WTC11 (cell line): Measurements from ENCODE around the gene GSK3B. TPM values are rescaled to one million over a fixed set of nuclear protein-coding genes. Genes with fewer than 3 reads are reported as not detected.

Experiments used
- ATAC-seq: fragments of 200-7000 bp; cut with Tn5 transposase; 2 replicates; pipeline ENCODE4 v1.10.0; 2021; ENCODE audit warnings: mild to moderate bottlenecking, moderate library complexity
- CTCF ChIA-PET: fragments of 300-600 bp; sonication (Branson Sonifier 250); formaldehyde crosslinking; loops from one replicate; lab custom pipeline; 2021; ENCODE audit warnings: antibody characterized with exemption; lab: Charles Lee
- POLR2A ChIA-PET: fragments of 350-600 bp; sonication (Branson Sonifier 250); formaldehyde crosslinking; loops from one replicate; lab custom pipeline; 2021; ENCODE audit warnings: antibody characterized with exemption; lab: Charles Lee
- DNase-seq: peaks from one replicate; pipeline ENCODE4 v3.0.0; 2021; ENCODE audit warnings: low spot score
- H3K27ac Mint-ChIP-seq: 2 replicates; pipeline ENCODE4 v1.8.0; 2021; ENCODE audit warnings: mixed read lengths
- H3K27me3 Mint-ChIP-seq: 2 replicates; pipeline ENCODE4 v1.8.0; 2021; ENCODE audit warnings: low read depth, mild to moderate bottlenecking, moderate library complexity, mixed read lengths
- H3K36me3 Mint-ChIP-seq: 2 replicates; pipeline ENCODE4 v1.8.0; 2021; ENCODE audit warnings: mixed read lengths
- H3K4me1 Mint-ChIP-seq: 2 replicates; pipeline ENCODE4 v1.8.0; 2022; ENCODE audit warnings: mixed read lengths
- H3K4me3 Mint-ChIP-seq: 2 replicates; pipeline ENCODE4 v1.8.0; 2021; ENCODE audit warnings: mild to moderate bottlenecking, moderate library complexity, mixed read lengths
- H3K9me3 Mint-ChIP-seq: 2 replicates; pipeline ENCODE4 v1.8.0; 2021; ENCODE audit warnings: mixed read lengths
- CTCF ChIP-seq: fragments of 200-600 bp; IDR thresholded peaks from 2 replicates; pipeline ENCODE4 v1.8.0; 2022; ENCODE audit warnings: antibody characterized with exemption
- FOXJ3 ChIP-seq: sonication (generic); formaldehyde crosslinking; IDR thresholded peaks from 2 replicates; pipeline ENCODE4 v1.9.0; 2021; ENCODE audit warnings: missing genetic modification reagents, mild to moderate bottlenecking, borderline replicate concordance
- FOXK1 ChIP-seq: sonication (generic); formaldehyde crosslinking; IDR thresholded peaks from 2 replicates; pipeline ENCODE4 v1.8.0; 2022; ENCODE audit warnings: mild to moderate bottlenecking, moderate library complexity, missing genetic modification reagents
- FOXP1 ChIP-seq: sonication (generic); formaldehyde crosslinking; IDR thresholded peaks from 2 replicates; pipeline ENCODE4 v1.8.0; 2022; ENCODE audit warnings: missing genetic modification reagents, mild to moderate bottlenecking, moderate library complexity, borderline replicate concordance
- JUN ChIP-seq: sonication (generic); formaldehyde crosslinking; IDR thresholded peaks from 2 replicates; pipeline ENCODE4 v1.8.0; 2023; ENCODE audit warnings: mild to moderate bottlenecking, missing genetic modification reagents
- NR2C2 ChIP-seq: sonication (generic); formaldehyde crosslinking; IDR thresholded peaks from 2 replicates; pipeline ENCODE4 v1.8.0; 2022; ENCODE audit warnings: mild to moderate bottlenecking, missing genetic modification reagents
- RELA ChIP-seq: sonication (generic); formaldehyde crosslinking; IDR thresholded peaks from 2 replicates; pipeline ENCODE4 v1.8.1; 2022; ENCODE audit warnings: missing genetic modification reagents, mild to moderate bottlenecking, borderline replicate concordance
- RORB ChIP-seq: fragments of 250-450 bp; sonication (Bioruptor Pico); IDR thresholded peaks from 2 replicates; pipeline ENCODE4 v1.9.0; 2021; ENCODE audit warnings: mild to moderate bottlenecking
- SMAD3 ChIP-seq: sonication (generic); formaldehyde crosslinking; IDR thresholded peaks from 2 replicates; pipeline ENCODE4 v1.8.0; 2022; ENCODE audit warnings: missing genetic modification reagents, mild to moderate bottlenecking, borderline replicate concordance
- TP53 ChIP-seq: sonication (generic); formaldehyde crosslinking; IDR thresholded peaks from 2 replicates; pipeline ENCODE4 v1.8.1; 2023; ENCODE audit warnings: mild to moderate bottlenecking, missing genetic modification reagents
- ZBTB21 ChIP-seq: sonication (generic); formaldehyde crosslinking; IDR thresholded peaks from 2 replicates; pipeline ENCODE4 v1.8.1; 2023; ENCODE audit warnings: mild to moderate bottlenecking, missing genetic modification reagents, borderline replicate concordance
- ZNF138 ChIP-seq: sonication (generic); formaldehyde crosslinking; conservative IDR thresholded peaks from 2 replicates; pipeline ENCODE4 v1.8.1; 2022; ENCODE audit warnings: mild to moderate bottlenecking, moderate library complexity, missing genetic modification reagents
- total RNA-seq: library from RNA; stranded (reverse); gene quantifications from 3 replicates; pipeline ENCODE4 v1.2.3, GENCODE V29; 2021
- TF ChIP-seq, protein P1 (sequence below): fragments of 250-450 bp; sonication (Bioruptor Pico); IDR thresholded peaks from 2 replicates; pipeline ENCODE4 v1.8.0; 2021; ENCODE audit warnings: mild to moderate bottlenecking
- TF ChIP-seq, protein P2 (sequence below): sonication (generic); formaldehyde crosslinking; IDR thresholded peaks from 2 replicates; pipeline ENCODE4 v1.8.0; 2022; ENCODE audit warnings: mild to moderate bottlenecking, missing genetic modification reagents
- TF ChIP-seq, protein P3 (sequence below): sonication (generic); formaldehyde crosslinking; IDR thresholded peaks from 2 replicates; pipeline ENCODE4 v1.8.1; 2023; ENCODE audit warnings: mild to moderate bottlenecking, missing genetic modification reagents, borderline replicate concordance
- TF ChIP-seq, protein P4 (sequence below): fragments of 250-450 bp; sonication (Bioruptor Pico); IDR thresholded peaks from 2 replicates; pipeline ENCODE4 v2.1.2; 2022; ENCODE audit warnings: mild to moderate bottlenecking, moderate library complexity
- TF ChIP-seq, protein P5 (sequence below): sonication (generic); formaldehyde crosslinking; conservative IDR thresholded peaks from 2 replicates; pipeline ENCODE4 v1.8.1; 2023; ENCODE audit warnings: mild to moderate bottlenecking, low read depth, missing genetic modification reagents, moderate library complexity

Gene GSK3B
- total RNA-seq, 1 experiment from 2014 or later, result 48.9 TPM

DNA sequence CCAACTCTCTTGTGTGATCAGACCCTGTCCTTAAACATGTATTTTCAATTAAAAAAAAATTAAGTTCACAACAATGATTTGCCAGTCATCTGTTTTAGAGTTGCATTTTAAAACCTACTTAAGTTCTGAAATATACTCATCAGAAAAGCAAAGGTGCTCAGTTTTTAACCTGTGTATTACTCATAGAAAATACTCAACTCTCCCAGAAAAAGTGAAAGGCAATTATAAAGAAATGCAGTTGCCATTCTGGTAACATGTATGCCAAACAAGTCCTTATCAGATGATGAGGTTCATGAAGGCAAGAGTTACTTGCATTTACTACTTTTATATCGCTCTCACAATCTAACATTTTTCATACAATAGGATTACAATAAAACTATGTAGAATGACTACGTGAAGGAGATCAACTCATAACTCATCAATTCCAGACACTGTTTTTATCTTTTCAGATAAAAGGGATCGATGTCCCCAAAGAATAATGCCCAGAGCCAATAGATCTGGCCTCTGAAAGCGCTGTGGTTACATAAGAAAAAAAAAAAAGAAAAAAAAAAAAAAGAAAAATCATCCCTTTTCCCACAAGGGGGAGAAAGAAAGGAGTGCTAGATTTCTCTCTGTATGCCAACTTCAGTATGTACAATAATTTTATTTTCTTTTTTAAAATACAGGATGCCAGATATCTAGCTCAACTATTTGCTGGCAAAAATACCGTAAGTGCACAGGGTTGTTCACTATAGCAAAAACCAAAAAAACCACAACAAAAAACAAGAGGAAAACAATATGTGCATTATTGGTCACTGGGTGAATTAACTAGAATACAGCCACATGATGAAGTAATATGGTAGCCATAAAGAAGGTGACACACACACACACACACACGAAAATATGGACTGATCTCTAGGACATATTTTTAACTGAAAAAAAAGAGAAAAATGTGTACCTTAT, 175.0 kb downstream of the GSK3B start (continued):
- TF ChIP-seq SMAD3 (CRISPR knock-in tag), result no peak

GRCh38 chr3:119913021-119913420, 181.2 kb downstream of the GSK3B start:
- no peaks in the 10 kb centered on the region for H3K27me3 Mint-ChIP-seq
- no peaks in the 10 kb centered on the region for H3K9me3 Mint-ChIP-seq
- peaks cover 24% of the 10 kb centered on the region for H3K36me3 Mint-ChIP-seq
- ChIA-PET POLR2A (no interaction called here), CTCF (no interaction called here)
- H3K4me3 Mint-ChIP-seq, result peak overlapping the region; percentile 27; the same call in 1 of the 2 replicates
- ATAC-seq, result peak; percentile 70
- H3K4me1 Mint-ChIP-seq, result peaks cover 31% of the 10 kb centered on the region
- no peak for DNase-seq
- TF ChIP-seq ZNF138 (CRISPR knock-in tag) (no peak), JUN (CRISPR knock-in tag) (no peak), ZBTB21 (no peak), SMAD3 (CRISPR knock-in tag) (no peak), FOXK1 (CRISPR knock-in tag) (no peak), NR2C2 (no peak), RELA (CRISPR knock-in tag) (no peak)
- TF ChIP-seq, protein P1, sequence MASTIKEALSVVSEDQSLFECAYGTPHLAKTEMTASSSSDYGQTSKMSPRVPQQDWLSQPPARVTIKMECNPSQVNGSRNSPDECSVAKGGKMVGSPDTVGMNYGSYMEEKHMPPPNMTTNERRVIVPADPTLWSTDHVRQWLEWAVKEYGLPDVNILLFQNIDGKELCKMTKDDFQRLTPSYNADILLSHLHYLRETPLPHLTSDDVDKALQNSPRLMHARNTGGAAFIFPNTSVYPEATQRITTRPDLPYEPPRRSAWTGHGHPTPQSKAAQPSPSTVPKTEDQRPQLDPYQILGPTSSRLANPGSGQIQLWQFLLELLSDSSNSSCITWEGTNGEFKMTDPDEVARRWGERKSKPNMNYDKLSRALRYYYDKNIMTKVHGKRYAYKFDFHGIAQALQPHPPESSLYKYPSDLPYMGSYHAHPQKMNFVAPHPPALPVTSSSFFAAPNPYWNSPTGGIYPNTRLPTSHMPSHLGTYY, result no peak
- TF ChIP-seq, protein P2, sequence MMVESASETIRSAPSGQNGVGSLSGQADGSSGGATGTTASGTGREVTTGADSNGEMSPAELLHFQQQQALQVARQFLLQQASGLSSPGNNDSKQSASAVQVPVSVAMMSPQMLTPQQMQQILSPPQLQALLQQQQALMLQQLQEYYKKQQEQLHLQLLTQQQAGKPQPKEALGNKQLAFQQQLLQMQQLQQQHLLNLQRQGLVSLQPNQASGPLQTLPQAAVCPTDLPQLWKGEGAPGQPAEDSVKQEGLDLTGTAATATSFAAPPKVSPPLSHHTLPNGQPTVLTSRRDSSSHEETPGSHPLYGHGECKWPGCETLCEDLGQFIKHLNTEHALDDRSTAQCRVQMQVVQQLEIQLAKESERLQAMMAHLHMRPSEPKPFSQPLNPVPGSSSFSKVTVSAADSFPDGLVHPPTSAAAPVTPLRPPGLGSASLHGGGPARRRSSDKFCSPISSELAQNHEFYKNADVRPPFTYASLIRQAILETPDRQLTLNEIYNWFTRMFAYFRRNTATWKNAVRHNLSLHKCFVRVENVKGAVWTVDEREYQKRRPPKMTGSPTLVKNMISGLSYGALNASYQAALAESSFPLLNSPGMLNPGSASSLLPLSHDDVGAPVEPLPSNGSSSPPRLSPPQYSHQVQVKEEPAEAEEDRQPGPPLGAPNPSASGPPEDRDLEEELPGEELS (CRISPR knock-in tag), result no peak
- H3K27ac Mint-ChIP-seq, result peak overlapping the region; percentile 68; the same call in 1 of the 2 replicates

DNA sequence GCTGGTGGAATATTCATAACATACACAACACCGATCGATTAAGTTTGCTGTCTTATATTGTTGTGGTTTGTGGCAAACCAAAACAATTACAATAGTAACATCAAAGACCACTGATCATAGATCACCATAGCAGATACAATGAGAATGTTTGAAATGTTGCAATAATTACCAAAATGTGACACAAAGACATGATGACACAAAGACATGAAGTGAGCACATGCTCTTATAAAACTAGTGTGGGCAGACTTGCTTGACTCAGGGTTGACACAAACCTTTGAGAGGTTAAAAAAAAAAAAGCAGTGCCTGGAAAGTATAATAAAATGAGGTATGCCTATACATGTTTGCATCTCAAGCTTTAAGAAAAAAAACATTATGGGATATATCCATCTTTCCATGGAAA, 182.0 kb downstream of the GSK3B start:
- no peaks in the 10 kb centered on the region for H3K9me3 Mint-ChIP-seq
- ChIA-PET POLR2A (no interaction called here), CTCF (no interaction called here)
- peak overlapping the region; percentile 53; the same call in 1 of the 2 replicates for H3K27ac Mint-ChIP-seq
- H3K4me3 Mint-ChIP-seq, result no peak overlapping the region
- ATAC-seq, result no peak
- peaks cover 24% of the 10 kb centered on the region for H3K36me3 Mint-ChIP-seq
- H3K27me3 Mint-ChIP-seq, result no peaks in the 10 kb centered on the region
- no peak for DNase-seq
- H3K4me1 Mint-ChIP-seq, result peaks cover 31% of the 10 kb centered on the region
- TF ChIP-seq CTCF (no peak), TP53 (CRISPR knock-in tag) (no peak), RORB (no peak), FOXJ3 (CRISPR knock-in tag) (no peak), FOXP1 (CRISPR knock-in tag) (no peak)
- TF ChIP-seq, protein P3, sequence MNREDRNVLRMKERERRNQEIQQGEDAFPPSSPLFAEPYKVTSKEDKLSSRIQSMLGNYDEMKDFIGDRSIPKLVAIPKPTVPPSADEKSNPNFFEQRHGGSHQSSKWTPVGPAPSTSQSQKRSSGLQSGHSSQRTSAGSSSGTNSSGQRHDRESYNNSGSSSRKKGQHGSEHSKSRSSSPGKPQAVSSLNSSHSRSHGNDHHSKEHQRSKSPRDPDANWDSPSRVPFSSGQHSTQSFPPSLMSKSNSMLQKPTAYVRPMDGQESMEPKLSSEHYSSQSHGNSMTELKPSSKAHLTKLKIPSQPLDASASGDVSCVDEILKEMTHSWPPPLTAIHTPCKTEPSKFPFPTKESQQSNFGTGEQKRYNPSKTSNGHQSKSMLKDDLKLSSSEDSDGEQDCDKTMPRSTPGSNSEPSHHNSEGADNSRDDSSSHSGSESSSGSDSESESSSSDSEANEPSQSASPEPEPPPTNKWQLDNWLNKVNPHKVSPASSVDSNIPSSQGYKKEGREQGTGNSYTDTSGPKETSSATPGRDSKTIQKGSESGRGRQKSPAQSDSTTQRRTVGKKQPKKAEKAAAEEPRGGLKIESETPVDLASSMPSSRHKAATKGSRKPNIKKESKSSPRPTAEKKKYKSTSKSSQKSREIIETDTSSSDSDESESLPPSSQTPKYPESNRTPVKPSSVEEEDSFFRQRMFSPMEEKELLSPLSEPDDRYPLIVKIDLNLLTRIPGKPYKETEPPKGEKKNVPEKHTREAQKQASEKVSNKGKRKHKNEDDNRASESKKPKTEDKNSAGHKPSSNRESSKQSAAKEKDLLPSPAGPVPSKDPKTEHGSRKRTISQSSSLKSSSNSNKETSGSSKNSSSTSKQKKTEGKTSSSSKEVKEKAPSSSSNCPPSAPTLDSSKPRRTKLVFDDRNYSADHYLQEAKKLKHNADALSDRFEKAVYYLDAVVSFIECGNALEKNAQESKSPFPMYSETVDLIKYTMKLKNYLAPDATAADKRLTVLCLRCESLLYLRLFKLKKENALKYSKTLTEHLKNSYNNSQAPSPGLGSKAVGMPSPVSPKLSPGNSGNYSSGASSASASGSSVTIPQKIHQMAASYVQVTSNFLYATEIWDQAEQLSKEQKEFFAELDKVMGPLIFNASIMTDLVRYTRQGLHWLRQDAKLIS (CRISPR knock-in tag), result no peak
- TF ChIP-seq, protein P4, sequence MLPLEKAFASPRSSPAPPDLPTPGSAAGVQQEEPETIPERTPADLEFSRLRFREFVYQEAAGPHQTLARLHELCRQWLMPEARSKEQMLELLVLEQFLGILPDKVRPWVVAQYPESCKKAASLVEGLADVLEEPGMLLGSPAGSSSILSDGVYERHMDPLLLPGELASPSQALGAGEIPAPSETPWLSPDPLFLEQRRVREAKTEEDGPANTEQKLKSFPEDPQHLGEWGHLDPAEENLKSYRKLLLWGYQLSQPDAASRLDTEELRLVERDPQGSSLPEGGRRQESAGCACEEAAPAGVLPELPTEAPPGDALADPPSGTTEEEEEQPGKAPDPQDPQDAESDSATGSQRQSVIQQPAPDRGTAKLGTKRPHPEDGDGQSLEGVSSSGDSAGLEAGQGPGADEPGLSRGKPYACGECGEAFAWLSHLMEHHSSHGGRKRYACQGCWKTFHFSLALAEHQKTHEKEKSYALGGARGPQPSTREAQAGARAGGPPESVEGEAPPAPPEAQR, result no peak
- TF ChIP-seq, protein P5, sequence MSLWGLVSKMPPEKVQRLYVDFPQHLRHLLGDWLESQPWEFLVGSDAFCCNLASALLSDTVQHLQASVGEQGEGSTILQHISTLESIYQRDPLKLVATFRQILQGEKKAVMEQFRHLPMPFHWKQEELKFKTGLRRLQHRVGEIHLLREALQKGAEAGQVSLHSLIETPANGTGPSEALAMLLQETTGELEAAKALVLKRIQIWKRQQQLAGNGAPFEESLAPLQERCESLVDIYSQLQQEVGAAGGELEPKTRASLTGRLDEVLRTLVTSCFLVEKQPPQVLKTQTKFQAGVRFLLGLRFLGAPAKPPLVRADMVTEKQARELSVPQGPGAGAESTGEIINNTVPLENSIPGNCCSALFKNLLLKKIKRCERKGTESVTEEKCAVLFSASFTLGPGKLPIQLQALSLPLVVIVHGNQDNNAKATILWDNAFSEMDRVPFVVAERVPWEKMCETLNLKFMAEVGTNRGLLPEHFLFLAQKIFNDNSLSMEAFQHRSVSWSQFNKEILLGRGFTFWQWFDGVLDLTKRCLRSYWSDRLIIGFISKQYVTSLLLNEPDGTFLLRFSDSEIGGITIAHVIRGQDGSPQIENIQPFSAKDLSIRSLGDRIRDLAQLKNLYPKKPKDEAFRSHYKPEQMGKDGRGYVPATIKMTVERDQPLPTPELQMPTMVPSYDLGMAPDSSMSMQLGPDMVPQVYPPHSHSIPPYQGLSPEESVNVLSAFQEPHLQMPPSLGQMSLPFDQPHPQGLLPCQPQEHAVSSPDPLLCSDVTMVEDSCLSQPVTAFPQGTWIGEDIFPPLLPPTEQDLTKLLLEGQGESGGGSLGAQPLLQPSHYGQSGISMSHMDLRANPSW, result no peak
